HG03521 (cell line): ENCODE results near the gene CAMK1D.
"Not testable (repeated sequence)": the region's sequence is repeated elsewhere in the genome, so short reads cannot be mapped to it uniquely, and the experiment has no call there.

ENCODE experiments used
- ATAC-seq: cut with Tn5 transposase; IDR thresholded peaks from one replicate; pipeline ENCODE4 v1.9.1; 2021; ENCODE audit warnings: mild to moderate bottlenecking, moderate library complexity; ENCODE audit not compliant: unreplicated experiment

The CAMK1D gene

GRCh38 chr10:12340371-12340770 lies 9.0 kb upstream of the CAMK1D start:
- ATAC-seq: no peak

GRCh38 chr10:12340937-12341336 lies 8.4 kb upstream of the CAMK1D start:
- no peak for ATAC-seq

DNA sequence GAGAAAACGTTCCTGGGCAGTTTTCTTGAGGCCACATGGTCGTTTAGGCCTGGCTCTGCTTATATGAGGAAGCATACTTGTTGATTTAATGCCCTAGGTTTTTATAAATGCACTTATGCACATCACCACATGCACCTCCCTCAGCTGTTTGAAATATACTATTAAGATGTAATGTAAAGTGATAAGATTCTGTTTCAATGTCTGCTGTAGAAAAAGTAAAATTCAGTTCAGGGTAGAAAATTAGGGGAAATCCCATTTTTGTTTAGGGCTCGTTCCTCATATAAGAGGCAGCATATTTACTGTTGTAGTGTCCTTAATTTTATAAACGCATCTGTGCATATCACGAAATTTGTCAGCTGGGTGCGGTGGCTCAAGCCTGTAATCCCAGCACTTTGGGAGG lies 7.8 kb upstream of the CAMK1D start:
- no peak for ATAC-seq

DNA sequence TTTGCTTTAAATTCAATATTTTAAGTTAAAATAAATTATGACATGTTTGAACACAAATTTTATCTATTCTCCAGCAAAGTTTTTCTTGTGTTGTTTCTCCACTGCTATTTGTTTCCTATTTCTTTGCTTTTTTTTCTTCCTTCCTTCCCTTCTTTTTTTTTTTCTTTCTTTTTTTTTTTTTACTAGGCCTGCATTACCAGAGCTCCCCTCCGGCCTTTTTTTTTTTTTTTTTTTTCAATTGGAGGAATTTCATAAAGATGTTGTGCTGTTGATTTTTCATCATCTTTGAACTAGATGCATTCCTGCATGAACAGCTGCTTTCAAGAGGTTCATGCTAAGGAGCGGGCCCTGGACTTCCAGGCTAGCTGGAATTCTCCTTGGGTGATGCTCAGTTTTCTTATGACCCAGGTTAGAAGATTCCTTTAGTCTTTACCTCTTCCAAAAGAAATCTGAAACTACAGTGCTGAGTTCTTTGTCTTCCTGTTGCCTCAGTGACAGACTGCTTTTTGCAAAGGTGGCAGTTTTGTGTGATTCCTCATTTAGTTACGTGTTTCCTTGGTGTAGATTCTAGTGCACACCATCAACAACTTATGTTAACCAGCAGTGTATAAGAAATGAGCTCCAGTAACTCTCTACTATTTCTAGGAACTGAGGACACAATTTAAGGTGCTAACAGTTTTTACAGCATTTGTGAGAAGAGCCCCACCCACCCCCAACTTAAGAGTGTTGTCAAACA lies 4.8 kb upstream of the CAMK1D start:
- ATAC-seq: no peak

- no peak for ATAC-seq
Measured at GRCh38 chr10:12346707-12347106, 2.6 kb upstream of the CAMK1D start.

DNA sequence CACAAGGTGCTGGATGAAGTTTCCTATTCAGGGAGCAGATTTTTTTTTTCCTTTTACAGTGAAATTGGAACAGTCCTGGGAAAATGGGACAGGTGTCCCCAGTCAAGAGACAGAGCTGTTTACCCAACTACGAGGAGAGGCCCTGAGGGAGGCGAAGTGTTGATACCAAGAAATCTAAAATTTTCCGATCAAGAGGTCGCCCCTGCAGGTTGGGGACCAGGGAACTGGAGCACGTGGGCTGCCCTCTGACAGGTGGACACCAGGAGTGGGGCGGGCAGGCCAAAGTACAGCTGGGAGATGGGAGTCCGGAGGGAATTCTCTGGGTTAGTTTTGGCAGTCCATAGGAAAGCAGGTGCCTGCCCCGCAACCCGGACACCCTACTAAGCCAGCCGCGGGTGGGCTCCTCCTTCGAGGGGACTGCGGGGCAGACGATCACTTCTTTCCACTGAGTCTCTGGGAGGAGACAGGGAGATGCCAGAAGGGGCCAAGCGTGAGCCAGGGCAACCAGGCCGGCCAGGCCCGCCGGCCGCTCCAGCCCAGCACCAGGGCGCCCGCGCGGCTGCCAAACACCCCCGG lies 965 bp upstream of the CAMK1D start:
- no peak for ATAC-seq

- ATAC-seq: peak; percentile 38
Measured at GRCh38 chr10:12349629-12350166, 351 bp downstream of the CAMK1D start.

GRCh38 chr10:12350167-12350872 lies 973 bp downstream of the CAMK1D start:
- peak; percentile 31 for ATAC-seq

DNA sequence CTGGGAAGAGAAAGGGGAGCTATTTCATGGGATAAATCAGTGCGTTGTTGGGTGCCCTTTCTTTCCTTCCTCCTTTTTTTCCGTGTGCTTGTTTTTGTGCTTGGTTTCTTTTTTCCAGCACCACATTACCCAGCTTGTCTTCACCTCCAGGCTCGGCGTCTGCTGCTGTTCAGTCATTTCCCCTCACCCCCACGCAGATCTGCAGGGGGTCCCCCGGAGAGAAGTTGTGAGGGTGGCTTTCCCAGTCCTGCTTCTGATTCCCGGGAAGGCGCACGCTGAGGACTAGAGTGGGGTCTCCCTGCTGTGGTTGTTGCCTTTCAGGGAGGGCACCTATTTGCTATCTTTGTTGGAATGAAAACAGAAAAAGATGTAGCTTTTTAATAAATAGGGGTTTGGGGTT lies 1.6 kb downstream of the CAMK1D start:
- ATAC-seq: no peak

DNA sequence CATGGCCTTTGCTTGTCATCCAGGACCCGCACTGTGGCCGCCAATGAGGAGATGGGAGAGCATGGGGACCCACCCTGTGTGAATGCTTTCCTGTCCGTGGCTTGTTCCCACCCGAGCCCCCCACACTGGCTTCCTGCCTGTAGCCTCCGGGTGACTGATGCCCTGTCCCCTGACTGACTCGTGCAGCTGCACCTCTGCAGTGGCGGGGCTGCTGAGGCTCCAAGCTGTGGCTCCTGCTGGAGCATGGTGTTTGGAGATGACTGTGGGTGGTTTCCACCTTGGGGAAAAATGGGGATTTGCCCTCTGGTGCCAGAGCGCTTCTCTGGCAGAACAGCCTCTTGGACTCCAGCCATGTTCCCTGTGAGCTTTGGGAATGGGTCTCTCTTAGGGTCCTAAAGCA lies 2.1 kb downstream of the CAMK1D start:
- ATAC-seq: no peak

DNA sequence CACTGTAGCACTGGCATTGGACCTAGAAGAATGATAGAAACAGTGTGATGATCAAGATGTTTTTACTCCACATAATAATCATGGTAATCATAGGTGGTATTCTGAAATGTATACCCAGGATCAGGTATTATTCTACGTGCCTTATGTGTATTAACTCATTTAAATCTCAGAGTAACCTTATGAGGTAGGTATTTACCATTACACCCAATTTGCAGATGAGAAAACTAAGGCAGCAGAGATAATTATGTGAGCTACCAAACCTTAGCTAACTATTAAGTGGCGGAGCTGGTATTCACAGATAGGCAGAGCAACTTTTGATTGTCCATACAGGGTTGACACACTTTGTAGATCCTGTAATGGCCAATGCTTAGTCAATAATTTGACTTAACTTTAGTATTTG lies 2.5 kb downstream of the CAMK1D start:
- no peak for ATAC-seq

DNA sequence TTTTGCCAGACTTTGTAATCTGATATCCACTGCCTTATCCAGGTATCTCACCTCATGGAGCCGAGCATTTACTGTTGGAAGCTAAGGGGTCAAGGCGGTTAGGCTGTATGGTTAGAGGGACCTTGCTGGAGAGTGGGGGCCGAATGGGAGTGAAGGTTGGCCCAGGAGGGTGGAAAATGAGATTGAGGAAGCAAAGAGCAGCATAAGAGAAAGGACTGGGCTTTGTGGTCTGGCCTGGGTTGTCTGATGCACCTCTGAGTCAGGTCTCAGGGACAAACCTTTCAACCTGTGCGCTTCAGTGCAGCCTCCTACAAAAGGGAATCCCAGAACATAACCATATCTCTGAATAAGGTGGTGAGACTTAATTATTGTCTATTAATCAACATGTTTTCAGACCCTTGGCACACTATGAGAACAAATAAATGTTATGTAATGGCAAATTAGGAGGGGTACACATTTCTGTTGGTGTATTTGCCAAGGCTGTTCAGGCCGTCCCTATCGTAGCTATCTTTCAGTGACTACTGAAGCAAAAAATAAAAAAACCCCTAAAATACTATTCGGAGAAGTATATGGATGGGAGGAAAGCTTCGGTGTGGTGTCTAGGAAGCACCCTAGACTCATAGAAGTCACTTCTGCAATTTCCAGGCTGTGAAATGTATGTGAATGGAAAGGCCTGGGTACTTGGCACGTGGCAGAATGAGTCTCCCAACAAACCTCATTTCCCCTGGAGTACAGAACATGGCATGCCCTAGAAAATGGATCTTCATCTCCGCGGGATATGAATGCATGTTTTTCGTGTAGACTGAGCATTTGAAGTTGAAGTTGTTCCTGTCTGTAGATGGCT lies 4.3 kb downstream of the CAMK1D start:
- no peak for ATAC-seq

- not testable (repeated sequence) for ATAC-seq
Measured at GRCh38 chr10:12354696-12355095, 5.3 kb downstream of the CAMK1D start.

- ATAC-seq: no peak
Measured at GRCh38 chr10:12355384-12355783, 6.0 kb downstream of the CAMK1D start.

DNA sequence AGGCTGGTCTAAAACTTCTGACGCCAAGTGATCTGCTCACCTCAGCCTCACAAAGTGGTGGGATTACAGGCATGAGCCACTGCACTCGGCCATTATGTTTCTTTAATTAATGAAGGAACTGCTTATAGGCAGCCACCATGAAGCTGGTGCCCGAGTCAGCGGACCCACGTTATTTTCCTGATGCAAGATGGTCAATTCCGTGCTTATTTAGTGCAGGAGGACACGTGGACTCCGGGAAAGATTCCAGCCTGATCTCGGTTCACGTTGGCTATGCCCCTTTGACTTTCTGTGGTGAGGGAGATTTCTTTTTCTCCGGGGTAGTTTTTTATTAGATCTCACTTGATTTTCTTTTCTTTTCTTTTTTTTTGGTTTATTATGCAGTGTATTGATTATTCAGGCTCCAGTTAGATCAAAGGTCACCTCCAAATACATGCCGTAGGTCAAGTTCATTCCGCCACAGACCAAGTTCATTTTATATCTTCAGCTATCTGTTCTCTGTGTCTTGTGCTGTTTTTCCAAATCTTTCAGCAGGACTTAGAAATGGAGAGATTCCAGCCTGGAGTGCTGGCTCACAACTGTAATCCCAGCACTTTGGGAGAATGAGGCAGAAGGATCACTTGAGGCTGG lies 8.3 kb downstream of the CAMK1D start:
- ATAC-seq: no peak

- no peak for ATAC-seq
Measured at GRCh38 chr10:12358863-12359564, 9.7 kb downstream of the CAMK1D start.

- no peak for ATAC-seq
Measured at GRCh38 chr10:12360461-12360860, 11.1 kb downstream of the CAMK1D start.

DNA sequence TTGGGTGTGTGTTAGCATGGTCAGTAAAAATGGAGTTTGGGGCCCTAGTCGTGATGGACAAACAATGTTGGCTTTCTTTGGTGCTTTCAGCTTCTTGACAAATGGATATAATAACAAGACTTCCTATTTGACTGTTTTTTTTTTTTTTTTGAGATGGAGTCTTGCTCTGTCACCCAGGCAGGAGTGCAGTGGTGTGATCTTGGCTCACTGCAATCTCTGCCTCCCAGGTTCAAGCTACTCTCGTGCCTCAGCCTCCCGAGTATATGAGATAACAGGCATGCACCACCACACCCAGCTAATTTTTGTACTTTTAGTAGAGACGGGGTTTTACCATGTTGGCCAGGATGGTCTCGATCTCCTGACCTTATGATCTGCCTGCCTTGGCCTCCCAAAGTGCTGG lies 11.8 kb downstream of the CAMK1D start:
- not testable (repeated sequence) for ATAC-seq

DNA sequence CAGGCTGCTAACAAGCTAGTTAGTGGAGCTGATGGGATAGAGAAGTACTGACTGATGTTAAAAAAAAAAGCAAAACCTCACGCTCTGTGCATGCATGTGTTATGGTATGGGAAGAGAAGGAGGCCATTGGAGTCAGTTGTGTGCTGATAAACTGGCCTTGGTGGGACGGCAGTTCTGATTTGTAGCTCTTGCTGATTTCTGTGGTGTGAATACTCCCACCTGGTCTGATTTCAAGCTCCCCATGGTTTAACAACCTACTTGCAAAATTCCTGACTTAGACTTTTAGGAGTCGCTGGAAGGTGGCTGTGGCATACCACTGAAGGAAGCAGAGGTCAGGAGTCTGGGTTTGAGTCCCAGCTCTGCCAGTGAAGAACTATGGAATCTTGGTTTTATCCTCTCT lies 15.2 kb downstream of the CAMK1D start:
- no peak for ATAC-seq

- ATAC-seq: no peak
Measured at GRCh38 chr10:12367272-12367671, 17.9 kb downstream of the CAMK1D start.
